GM18873 (cell line): ENCODE measurements around the gene ATG9A.
"Not testable (repeated sequence)": the region's sequence is repeated elsewhere in the genome, so short reads cannot be mapped to it uniquely, and the experiment has no call there.

ENCODE experiments used
- ATAC-seq: cut with Tn5 transposase; IDR thresholded peaks from one replicate; pipeline ENCODE4 v1.9.1; 2021; ENCODE audit warnings: mild to moderate bottlenecking, moderate library complexity, moderate number of reproducible peaks; ENCODE audit not compliant: unreplicated experiment, low FRiP score

ATG9A gene

GRCh38 chr2:219207134-219207883 is 22.1 kb downstream of the ATG9A start:
- ATAC-seq = no peak

GRCh38 chr2:219206328-219207133 is 22.9 kb downstream of the ATG9A start, which contains the start of gene ZFAND2B:
Gene ZFAND2B, plus strand, starts transcription at chr2:219206782. Its CDS starts 206 bp downstream, at chr2:219206988.
- ATAC-seq = peak; percentile 94

DNA sequence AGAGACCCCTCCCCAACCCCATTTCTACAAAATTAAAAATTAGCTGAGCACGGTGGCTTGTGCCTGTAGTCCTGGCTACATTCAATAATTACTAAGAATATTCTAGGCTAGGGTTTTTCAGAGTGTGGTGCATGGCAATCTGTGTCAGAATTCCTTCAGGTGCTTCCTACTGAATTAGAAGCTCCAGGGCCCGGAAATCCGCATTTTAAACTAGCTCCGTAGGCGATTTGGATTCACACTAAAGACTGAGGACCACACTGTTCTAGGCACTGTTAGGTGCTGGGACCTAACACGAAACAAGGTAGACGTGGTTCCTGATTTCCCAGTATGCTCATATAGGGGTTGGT is 23.5 kb downstream of the ATG9A start:
- ATAC-seq = no peak

DNA sequence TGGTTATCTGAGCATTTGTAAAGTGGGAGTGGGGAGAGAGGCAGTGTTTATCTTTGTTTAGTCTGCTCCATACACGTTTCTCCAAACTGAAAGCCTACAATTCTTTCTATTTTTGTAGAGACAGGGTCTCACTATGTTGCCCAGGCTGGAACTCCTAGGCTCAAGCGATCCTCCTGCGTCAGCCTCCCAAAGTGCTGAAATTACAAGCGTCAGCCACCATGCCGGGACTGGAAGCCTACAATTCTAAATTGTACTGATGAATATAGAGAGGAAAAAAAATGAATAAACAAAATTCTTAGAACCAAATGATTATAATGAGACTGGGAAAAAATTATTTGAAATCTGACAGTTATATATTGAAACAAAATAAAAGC is 24.3 kb downstream of the ATG9A start:
- no peak for ATAC-seq

- no peak for ATAC-seq
These were observed 24.8 kb downstream of the ATG9A start for GRCh38 chr2:219204425-219205164.

DNA sequence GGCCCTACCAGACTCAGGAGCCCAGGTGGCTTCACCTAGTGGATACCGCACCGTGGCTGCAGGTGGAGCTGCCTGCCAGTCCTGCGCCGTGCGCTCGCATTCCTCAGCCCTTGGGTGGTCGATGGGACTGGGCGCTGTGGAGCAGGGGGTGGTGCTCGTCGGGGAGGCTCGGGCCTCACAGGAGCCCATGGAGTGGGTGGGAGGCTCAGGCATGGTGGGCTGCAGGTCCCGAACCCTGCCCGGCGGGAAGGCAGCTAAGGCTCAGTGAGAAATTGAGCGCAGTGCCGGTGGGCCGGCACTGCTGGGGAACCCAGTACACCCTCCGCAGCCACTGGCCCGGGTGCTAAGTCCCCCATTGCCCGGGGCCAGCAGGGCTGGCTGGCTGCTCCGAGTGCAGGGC is 28.1 kb downstream of the ATG9A start:
- not testable (repeated sequence) for ATAC-seq

- ATAC-seq = not testable (repeated sequence)
These were observed 28.7 kb downstream of the ATG9A start for GRCh38 chr2:219200502-219201326.

GRCh38 chr2:219199470-219200211 is 29.8 kb downstream of the ATG9A start:
- no peak for ATAC-seq

- ATAC-seq = no peak
These were observed 30.5 kb downstream of the ATG9A start for GRCh38 chr2:219198974-219199373.

- ATAC-seq = no peak
These were observed 32.0 kb downstream of the ATG9A start for GRCh38 chr2:219197388-219197787.

GRCh38 chr2:219186754-219187456 is 42.5 kb downstream of the ATG9A start:
- ATAC-seq = no peak

- no peak for ATAC-seq
These were observed 45.3 kb downstream of the ATG9A start for GRCh38 chr2:219184121-219184520.

GRCh38 chr2:219183151-219183772 is 46.2 kb downstream of the ATG9A start:
- ATAC-seq = no peak

DNA sequence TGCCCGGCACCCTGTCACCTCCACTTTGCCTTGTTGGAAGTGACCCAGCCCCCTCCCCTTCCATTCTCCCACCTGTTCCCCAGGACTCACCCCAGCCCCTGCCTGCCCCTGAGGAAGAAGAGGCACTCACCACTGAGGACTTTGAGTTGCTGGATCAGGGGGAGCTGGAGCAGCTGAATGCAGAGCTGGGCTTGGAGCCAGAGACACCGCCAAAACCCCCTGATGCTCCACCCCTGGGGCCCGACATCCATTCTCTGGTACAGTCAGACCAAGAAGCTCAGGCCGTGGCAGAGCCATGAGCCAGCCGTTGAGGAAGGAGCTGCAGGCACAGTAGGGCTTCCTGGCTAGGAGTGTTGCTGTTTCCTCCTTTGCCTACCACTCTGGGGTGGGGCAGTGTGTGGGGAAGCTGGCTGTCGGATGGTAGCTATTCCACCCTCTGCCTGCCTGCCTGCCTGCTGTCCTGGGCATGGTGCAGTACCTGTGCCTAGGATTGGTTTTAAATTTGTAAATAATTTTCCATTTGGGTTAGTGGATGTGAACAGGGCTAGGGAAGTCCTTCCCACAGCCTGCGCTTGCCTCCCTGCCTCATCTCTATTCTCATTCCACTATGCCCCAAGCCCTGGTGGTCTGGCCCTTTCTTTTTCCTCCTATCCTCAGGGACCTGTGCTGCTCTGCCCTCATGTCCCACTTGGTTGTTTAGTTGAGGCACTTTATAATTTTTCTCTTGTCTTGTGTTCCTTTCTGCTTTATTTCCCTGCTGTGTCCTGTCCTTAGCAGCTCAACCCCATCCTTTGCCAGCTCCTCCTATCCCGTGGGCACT is 46.9 kb downstream of the ATG9A start:
- ATAC-seq = no peak

DNA sequence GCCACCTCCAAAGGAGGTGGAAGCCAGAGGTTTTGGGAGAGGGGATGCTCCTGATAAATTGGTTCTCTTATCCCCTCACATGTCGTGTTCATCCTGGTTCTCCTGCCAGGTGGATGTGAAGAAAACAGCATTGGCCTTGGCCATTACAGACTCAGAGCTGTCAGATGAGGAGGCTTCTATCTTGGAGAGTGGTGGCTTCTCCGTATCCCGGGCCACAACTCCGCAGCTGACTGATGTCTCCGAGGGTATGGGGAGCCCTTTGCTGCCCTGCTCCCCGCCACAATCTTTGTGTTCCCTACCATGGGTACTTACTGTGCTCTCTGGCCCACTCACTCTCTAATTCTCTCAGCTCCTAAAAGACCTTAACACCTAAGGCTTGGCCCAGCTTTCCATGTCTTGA is 47.9 kb downstream of the ATG9A start:
- ATAC-seq = no peak

DNA sequence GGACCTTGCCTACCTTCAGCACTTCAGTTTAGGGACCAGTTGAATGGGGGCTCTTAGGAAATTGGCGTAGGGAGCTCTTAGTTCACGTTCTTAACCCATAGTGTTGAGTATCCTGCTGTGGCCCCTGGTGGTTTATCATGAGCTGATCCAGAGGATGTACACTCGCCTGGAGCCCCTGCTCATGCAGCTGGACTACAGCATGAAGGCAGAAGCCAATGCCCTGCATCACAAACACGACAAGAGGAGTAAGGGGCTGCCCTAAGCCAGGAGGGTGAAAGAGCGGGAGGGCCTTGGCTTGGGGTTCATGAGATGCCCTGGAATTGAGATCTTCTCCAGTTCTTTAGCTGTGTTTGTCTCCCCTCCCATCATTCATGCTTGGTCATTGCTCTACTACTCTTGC is 48.5 kb downstream of the ATG9A start:
- no peak for ATAC-seq

DNA sequence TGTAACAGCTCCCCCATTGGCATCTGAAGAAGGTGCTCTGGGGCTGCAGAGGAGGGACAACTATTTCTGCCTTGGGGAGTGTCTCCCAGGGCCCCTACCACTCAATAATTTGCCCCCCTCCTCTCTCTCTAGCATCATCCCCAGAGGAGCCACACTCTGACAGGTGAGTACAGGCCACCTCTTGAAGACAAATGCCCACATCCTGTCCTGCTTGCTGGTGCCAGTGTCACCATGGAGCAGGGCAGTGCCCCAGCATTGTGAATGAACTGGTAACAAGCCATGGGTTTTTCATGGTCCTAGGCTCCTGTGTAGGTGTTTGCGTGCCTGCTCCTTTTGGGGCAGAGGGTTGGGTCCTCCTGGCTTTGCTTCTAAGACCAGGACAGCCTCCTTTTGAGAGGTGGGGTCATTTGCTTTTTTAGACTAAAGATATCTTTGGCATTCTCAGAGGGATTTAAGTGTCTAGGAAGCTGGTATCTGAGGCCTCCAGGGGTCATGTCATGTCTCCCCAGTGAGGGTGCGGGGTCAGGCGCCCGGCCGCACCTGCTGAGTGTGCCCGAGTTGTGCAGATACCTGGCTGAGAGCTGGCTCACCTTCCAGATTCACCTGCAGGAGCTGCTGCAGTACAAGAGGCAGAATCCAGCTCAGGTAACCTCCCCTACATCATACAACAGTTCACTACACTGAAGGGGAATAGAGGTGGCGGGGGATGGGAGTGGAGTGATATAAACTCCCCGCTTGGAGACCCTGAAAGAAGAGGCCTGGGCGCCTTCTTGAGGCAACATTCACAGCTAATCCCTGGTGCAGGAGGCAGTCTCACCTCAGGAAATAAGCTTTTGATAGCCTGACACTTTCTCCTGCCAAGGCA is 49.6 kb downstream of the ATG9A start:
- no peak for ATAC-seq
